PFSK-1 (cell line): ENCODE results near the gene RIPK1.

Experiments
- FOXP2 ChIP-seq: optimal IDR thresholded peaks from 2 replicates; pipeline ENCODE3; 2011; ENCODE audit warnings: borderline replicate concordance, control low read depth, inconsistent platforms; ENCODE audit not compliant: insufficient read depth; ENCODE audit errors: extremely low read length, extremely low read depth
- POLR2AphosphoS5 ChIP-seq: IDR thresholded peaks from 2 replicates; pipeline ENCODE4 v1.6.1; 2012; ENCODE audit warnings: low read depth, mild to moderate bottlenecking, control low read depth, low read length, moderate library complexity
- SIN3A ChIP-seq: IDR thresholded peaks from 2 replicates; pipeline ENCODE4 v1.6.1; 2012; ENCODE audit warnings: mild to moderate bottlenecking, low read length, moderate library complexity, borderline replicate concordance; ENCODE audit not compliant: insufficient read depth
- TAF1 ChIP-seq: IDR thresholded peaks from 2 replicates; pipeline ENCODE4 v1.6.1; 2012; ENCODE audit warnings: low read length, control low read depth, borderline replicate concordance; ENCODE audit not compliant: insufficient read depth
- TF ChIP-seq, protein P1 (sequence below), 2 experiments: IDR thresholded peaks; 2 replicates each; pipeline versions ENCODE4 v1.6.1 to v1.8.0; 2011 to 2012; ENCODE audit warnings: low read depth in 2 of 2, low read length in 2 of 2, control low read depth in 1 of 2, inconsistent platforms in 1 of 2, mild to moderate bottlenecking in 1 of 2, moderate library complexity in 1 of 2; ENCODE audit not compliant: insufficient read depth in 1 of 2

Gene RIPK1

GRCh38 chr6:3039384-3039783, 28.9 kb upstream of the RIPK1 start:
- TF ChIP-seq FOXP2 (no peak), TAF1 (no peak), SIN3A (no peak), POLR2AphosphoS5 (no peak)
- TF ChIP-seq, protein P1, sequence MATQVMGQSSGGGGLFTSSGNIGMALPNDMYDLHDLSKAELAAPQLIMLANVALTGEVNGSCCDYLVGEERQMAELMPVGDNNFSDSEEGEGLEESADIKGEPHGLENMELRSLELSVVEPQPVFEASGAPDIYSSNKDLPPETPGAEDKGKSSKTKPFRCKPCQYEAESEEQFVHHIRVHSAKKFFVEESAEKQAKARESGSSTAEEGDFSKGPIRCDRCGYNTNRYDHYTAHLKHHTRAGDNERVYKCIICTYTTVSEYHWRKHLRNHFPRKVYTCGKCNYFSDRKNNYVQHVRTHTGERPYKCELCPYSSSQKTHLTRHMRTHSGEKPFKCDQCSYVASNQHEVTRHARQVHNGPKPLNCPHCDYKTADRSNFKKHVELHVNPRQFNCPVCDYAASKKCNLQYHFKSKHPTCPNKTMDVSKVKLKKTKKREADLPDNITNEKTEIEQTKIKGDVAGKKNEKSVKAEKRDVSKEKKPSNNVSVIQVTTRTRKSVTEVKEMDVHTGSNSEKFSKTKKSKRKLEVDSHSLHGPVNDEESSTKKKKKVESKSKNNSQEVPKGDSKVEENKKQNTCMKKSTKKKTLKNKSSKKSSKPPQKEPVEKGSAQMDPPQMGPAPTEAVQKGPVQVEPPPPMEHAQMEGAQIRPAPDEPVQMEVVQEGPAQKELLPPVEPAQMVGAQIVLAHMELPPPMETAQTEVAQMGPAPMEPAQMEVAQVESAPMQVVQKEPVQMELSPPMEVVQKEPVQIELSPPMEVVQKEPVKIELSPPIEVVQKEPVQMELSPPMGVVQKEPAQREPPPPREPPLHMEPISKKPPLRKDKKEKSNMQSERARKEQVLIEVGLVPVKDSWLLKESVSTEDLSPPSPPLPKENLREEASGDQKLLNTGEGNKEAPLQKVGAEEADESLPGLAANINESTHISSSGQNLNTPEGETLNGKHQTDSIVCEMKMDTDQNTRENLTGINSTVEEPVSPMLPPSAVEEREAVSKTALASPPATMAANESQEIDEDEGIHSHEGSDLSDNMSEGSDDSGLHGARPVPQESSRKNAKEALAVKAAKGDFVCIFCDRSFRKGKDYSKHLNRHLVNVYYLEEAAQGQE (IDR thresholded peaks at IDR 0.05; ENCODE audit: insufficient read depth in 1 of 2, low read depth in 2 of 2, low read length in 2 of 2): no peak

- TF ChIP-seq SIN3A (no peak), FOXP2 (no peak), TAF1 (no peak), POLR2AphosphoS5 (no peak)
- TF ChIP-seq, protein P1 (IDR thresholded peaks at IDR 0.05; ENCODE audit: insufficient read depth in 1 of 2, low read depth in 2 of 2, low read length in 2 of 2): no peak
These were observed 27.1 kb upstream of the RIPK1 start for GRCh38 chr6:3041147-3041546.

GRCh38 chr6:3041606-3042005, 26.7 kb upstream of the RIPK1 start:
- no peak for TF ChIP-seq TAF1
- no peak for TF ChIP-seq POLR2AphosphoS5
- no peak for TF ChIP-seq FOXP2
- TF ChIP-seq SIN3A: no peak
- TF ChIP-seq, protein P1 (IDR thresholded peaks at IDR 0.05; ENCODE audit: insufficient read depth in 1 of 2, low read depth in 2 of 2, low read length in 2 of 2): no peak

DNA sequence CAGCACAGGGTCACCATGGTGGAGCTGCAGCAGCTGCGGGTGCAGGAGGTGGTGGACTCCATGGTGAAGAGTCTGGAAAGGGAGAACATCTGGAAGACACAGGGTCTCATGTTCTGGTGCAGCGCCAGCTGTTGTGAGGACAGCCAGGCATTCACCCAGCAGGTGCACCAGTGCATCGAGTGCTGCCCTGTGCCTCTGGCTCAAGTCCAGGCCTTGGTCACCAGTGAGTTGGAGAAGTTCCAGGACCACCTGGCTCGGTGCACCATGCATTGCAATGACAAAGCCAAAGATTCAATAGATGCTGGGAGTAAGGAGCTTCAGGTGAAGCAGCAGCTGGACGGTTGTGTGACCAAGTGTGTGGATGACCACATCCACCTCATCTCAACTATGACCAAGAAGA, 22.9 kb upstream of the RIPK1 start:
- TF ChIP-seq TAF1: no peak
- TF ChIP-seq POLR2AphosphoS5: no peak
- TF ChIP-seq SIN3A: no peak
- no peak for TF ChIP-seq FOXP2
- TF ChIP-seq, protein P1 (IDR thresholded peaks at IDR 0.05; ENCODE audit: insufficient read depth in 1 of 2, low read depth in 2 of 2, low read length in 2 of 2): no peak

GRCh38 chr6:3045777-3046176, 22.5 kb upstream of the RIPK1 start:
- TF ChIP-seq, protein P1 (IDR thresholded peaks at IDR 0.05; ENCODE audit: insufficient read depth in 1 of 2, low read depth in 2 of 2, low read length in 2 of 2): no peak
- TF ChIP-seq SIN3A: no peak
- no peak for TF ChIP-seq TAF1
- no peak for TF ChIP-seq FOXP2
